ENCODE measurements around the gene R3HDM4.
A peak's percentile ranks its signal among the peaks of the same experiment; 100 is the strongest.
"Not testable (repeated sequence)": the region's sequence is repeated elsewhere in the genome, so short reads cannot be mapped to it uniquely, and the experiment has no call there.

R3HDM4 gene

GRCh38 chr19:913080-913748 lies at the start of gene R3HDM4:
Gene R3HDM4 (minus strand): TSS chr19:913219. CDS start chr19:913157, 62 bp downstream.
- peak within 1 kb of the TSS; percentile 84 to 87 for H3K4me3 ChIP-seq (ENCODE audit: low read length in 2 of 2)
- peaks cover 10 to 14% of the 10 kb centered on the region in 2 donors for H3K27me3 ChIP-seq (ENCODE audit: control insufficient read depth in 2 of 2, insufficient read depth in 2 of 2, low read length in 2 of 2)
- H3K36me3 ChIP-seq (ENCODE audit: control insufficient read depth in 2 of 2, insufficient read depth in 2 of 2, low read length in 2 of 2), result no peaks in the 10 kb centered on the region
- peak within 1 kb of the TSS; percentile 88 to 92 for H3K27ac ChIP-seq (ENCODE audit: low read depth in 2 of 2, low read length in 2 of 2)
- no peaks in the 10 kb centered on the region for H3K9me3 ChIP-seq (ENCODE audit: control insufficient read depth in 2 of 2, low read length in 2 of 2)
- H3K4me1 ChIP-seq (ENCODE audit: control insufficient read depth in 2 of 2, insufficient read depth in 2 of 2, low read length in 2 of 2), result peaks cover 20 to 29% of the 10 kb centered on the region in 2 donors
- H3K9ac ChIP-seq (ENCODE audit: low read depth in 1 of 2, low read length in 2 of 2), result peak within 1 kb of the TSS; percentile 95 to 98

- Histone ChIP-seq H3K27ac (ENCODE audit: low read depth in 2 of 2, low read length in 2 of 2) (no peak overlapping the region), H3K4me1 (ENCODE audit: control insufficient read depth in 2 of 2, insufficient read depth in 2 of 2, low read length in 2 of 2) (no peaks in the 10 kb centered on the region), H3K36me3 (ENCODE audit: control insufficient read depth in 2 of 2, insufficient read depth in 2 of 2, low read length in 2 of 2) (peaks cover 12 to 18% of the 10 kb centered on the region in 2 donors), H3K4me3 (ENCODE audit: low read length in 2 of 2) (no peak overlapping the region), H3K9ac (ENCODE audit: low read depth in 1 of 2, low read length in 2 of 2) (no peak overlapping the region), H3K27me3 (ENCODE audit: control insufficient read depth in 2 of 2, insufficient read depth in 2 of 2, low read length in 2 of 2) (no peaks in the 10 kb centered on the region), H3K9me3 (ENCODE audit: control insufficient read depth in 2 of 2, low read length in 2 of 2) (no peaks in the 10 kb centered on the region)
Observed at GRCh38 chr19:961866-962620, 49.0 kb upstream of the R3HDM4 start.

- no peak overlapping the region for H3K4me3 ChIP-seq (ENCODE audit: low read length in 2 of 2)
- peaks cover 7 to 15% of the 10 kb centered on the region in 2 donors for H3K36me3 ChIP-seq (ENCODE audit: control insufficient read depth in 2 of 2, insufficient read depth in 2 of 2, low read length in 2 of 2)
- no peaks in the 10 kb centered on the region for H3K9me3 ChIP-seq (ENCODE audit: control insufficient read depth in 2 of 2, low read length in 2 of 2)
- H3K27me3 ChIP-seq (ENCODE audit: control insufficient read depth in 2 of 2, insufficient read depth in 2 of 2, low read length in 2 of 2), result peaks cover 0 to 2% of the 10 kb centered on the region in 2 donors
- H3K4me1 ChIP-seq (ENCODE audit: control insufficient read depth in 2 of 2, insufficient read depth in 2 of 2, low read length in 2 of 2), result peaks cover 5 to 9% of the 10 kb centered on the region in 2 donors
- no peak overlapping the region for H3K27ac ChIP-seq (ENCODE audit: low read depth in 2 of 2, low read length in 2 of 2)
- H3K9ac ChIP-seq (ENCODE audit: low read depth in 1 of 2, low read length in 2 of 2), result no peak overlapping the region
Observed at GRCh38 chr19:960601-960938, 47.6 kb upstream of the R3HDM4 start.

GRCh38 chr19:960020-960419 lies 47.0 kb upstream of the R3HDM4 start:
- no peaks in the 10 kb centered on the region for H3K9me3 ChIP-seq (ENCODE audit: control insufficient read depth in 2 of 2, low read length in 2 of 2)
- H3K27ac ChIP-seq (ENCODE audit: low read depth in 2 of 2, low read length in 2 of 2), result no peak overlapping the region
- no peak overlapping the region for H3K9ac ChIP-seq (ENCODE audit: low read depth in 1 of 2, low read length in 2 of 2)
- peaks cover 4 to 13% of the 10 kb centered on the region in 2 donors for H3K36me3 ChIP-seq (ENCODE audit: control insufficient read depth in 2 of 2, insufficient read depth in 2 of 2, low read length in 2 of 2)
- no peak overlapping the region for H3K4me3 ChIP-seq (ENCODE audit: low read length in 2 of 2)
- peaks cover 6 to 10% of the 10 kb centered on the region in 2 donors for H3K4me1 ChIP-seq (ENCODE audit: control insufficient read depth in 2 of 2, insufficient read depth in 2 of 2, low read length in 2 of 2)
- H3K27me3 ChIP-seq (ENCODE audit: control insufficient read depth in 2 of 2, insufficient read depth in 2 of 2, low read length in 2 of 2), result peaks cover 0 to 2% of the 10 kb centered on the region in 2 donors

GRCh38 chr19:958967-959855 lies 46.2 kb upstream of the R3HDM4 start:
- Histone ChIP-seq H3K4me3 (ENCODE audit: low read length in 2 of 2) (no peak overlapping the region), H3K27me3 (ENCODE audit: control insufficient read depth in 2 of 2, insufficient read depth in 2 of 2, low read length in 2 of 2) (peaks cover 0 to 2% of the 10 kb centered on the region in 2 donors), H3K9ac (ENCODE audit: low read depth in 1 of 2, low read length in 2 of 2) (no peak overlapping the region), H3K4me1 (ENCODE audit: control insufficient read depth in 2 of 2, insufficient read depth in 2 of 2, low read length in 2 of 2) (peaks cover 7 to 10% of the 10 kb centered on the region in 2 donors), H3K27ac (ENCODE audit: low read depth in 2 of 2, low read length in 2 of 2) (no peak overlapping the region), H3K9me3 (ENCODE audit: control insufficient read depth in 2 of 2, low read length in 2 of 2) (no peaks in the 10 kb centered on the region), H3K36me3 (ENCODE audit: control insufficient read depth in 2 of 2, insufficient read depth in 2 of 2, low read length in 2 of 2) (peaks cover 0 to 6% of the 10 kb centered on the region in 2 donors)

GRCh38 chr19:957578-957977 lies 44.6 kb upstream of the R3HDM4 start:
- H3K27me3 ChIP-seq (ENCODE audit: control insufficient read depth in 2 of 2, insufficient read depth in 2 of 2, low read length in 2 of 2); H3K9ac ChIP-seq (ENCODE audit: low read depth in 1 of 2, low read length in 2 of 2); H3K27ac ChIP-seq (ENCODE audit: low read depth in 2 of 2, low read length in 2 of 2); H3K9me3 ChIP-seq (ENCODE audit: control insufficient read depth in 2 of 2, low read length in 2 of 2); H3K4me3 ChIP-seq (ENCODE audit: low read length in 2 of 2); H3K36me3 ChIP-seq (ENCODE audit: control insufficient read depth in 2 of 2, insufficient read depth in 2 of 2, low read length in 2 of 2): not testable (repeated sequence)
- peaks cover 15 to 16% of the 10 kb centered on the region in 2 donors for H3K4me1 ChIP-seq (ENCODE audit: control insufficient read depth in 2 of 2, insufficient read depth in 2 of 2, low read length in 2 of 2)

- Histone ChIP-seq H3K9ac (ENCODE audit: low read depth in 1 of 2, low read length in 2 of 2) (no peak overlapping the region), H3K9me3 (ENCODE audit: control insufficient read depth in 2 of 2, low read length in 2 of 2) (no peaks in the 10 kb centered on the region), H3K4me1 (ENCODE audit: control insufficient read depth in 2 of 2, insufficient read depth in 2 of 2, low read length in 2 of 2) (peaks cover 18 to 20% of the 10 kb centered on the region in 2 donors), H3K27ac (ENCODE audit: low read depth in 2 of 2, low read length in 2 of 2) (no peak overlapping the region), H3K36me3 (ENCODE audit: control insufficient read depth in 2 of 2, insufficient read depth in 2 of 2, low read length in 2 of 2) (peaks cover 0 to 3% of the 10 kb centered on the region in 2 donors), H3K4me3 (ENCODE audit: low read length in 2 of 2) (no peak overlapping the region), H3K27me3 (ENCODE audit: control insufficient read depth in 2 of 2, insufficient read depth in 2 of 2, low read length in 2 of 2) (peaks cover 0 to 2% of the 10 kb centered on the region in 2 donors)
Observed at GRCh38 chr19:956766-957440, 43.9 kb upstream of the R3HDM4 start.

GRCh38 chr19:955803-956765 lies 43.1 kb upstream of the R3HDM4 start:
- no peak overlapping the region for H3K9ac ChIP-seq (ENCODE audit: low read depth in 1 of 2, low read length in 2 of 2)

More at GRCh38 chr19:955803-956765, 43.1 kb upstream of the R3HDM4 start:
- H3K27ac ChIP-seq (ENCODE audit: low read depth in 2 of 2, low read length in 2 of 2), result no peak overlapping the region
- peaks cover 0 to 3% of the 10 kb centered on the region in 2 donors for H3K36me3 ChIP-seq (ENCODE audit: control insufficient read depth in 2 of 2, insufficient read depth in 2 of 2, low read length in 2 of 2)
- peaks cover 0 to 2% of the 10 kb centered on the region in 2 donors for H3K27me3 ChIP-seq (ENCODE audit: control insufficient read depth in 2 of 2, insufficient read depth in 2 of 2, low read length in 2 of 2)
- peaks cover 18 to 20% of the 10 kb centered on the region in 2 donors for H3K4me1 ChIP-seq (ENCODE audit: control insufficient read depth in 2 of 2, insufficient read depth in 2 of 2, low read length in 2 of 2)
- no peaks in the 10 kb centered on the region for H3K9me3 ChIP-seq (ENCODE audit: control insufficient read depth in 2 of 2, low read length in 2 of 2)
- H3K4me3 ChIP-seq (ENCODE audit: low read length in 2 of 2), result no peak overlapping the region
